NT2/D1 (cell line): Measurements from ENCODE around the gene FAM210B.

Experiments used
- YY1 ChIP-seq: IDR thresholded peaks from 2 replicates; pipeline ENCODE4 v1.6.1; 2011; ENCODE audit not compliant: insufficient read length, insufficient read depth
- ZNF274 ChIP-seq: IDR thresholded peaks from 2 replicates; pipeline ENCODE4 v1.6.1; 2011; ENCODE audit warnings: mild to moderate bottlenecking, low read depth, low read length

DNA sequence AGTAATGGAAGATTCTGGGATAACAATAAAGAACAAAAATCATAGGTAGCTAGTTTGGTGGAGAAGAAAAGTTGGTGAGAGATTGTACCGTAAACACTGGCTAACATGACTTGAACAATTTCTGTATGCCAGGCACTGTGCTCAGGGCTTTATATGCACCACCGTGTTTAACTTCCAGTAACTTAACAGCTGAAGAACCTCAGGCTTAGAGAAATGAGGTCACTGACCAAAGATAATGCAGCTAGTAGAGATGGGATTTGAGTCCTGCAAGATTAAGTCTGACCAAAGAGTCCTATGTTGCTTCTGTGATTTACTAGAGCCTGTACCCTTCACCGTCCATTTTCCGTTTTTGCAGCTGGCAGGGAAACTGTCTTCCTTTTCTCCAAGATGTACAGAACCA lies 36.4 kb downstream of the FAM210B start:
- TF ChIP-seq YY1 (no peak), ZNF274 (no peak)
